PC-3 (cell line): ENCODE measurements around the gene ZSCAN31. TPM values are rescaled to one million over a fixed set of nuclear protein-coding genes. Genes with fewer than 3 reads are reported as not detected.

Experiments
- ATAC-seq: fragments of 200-7000 bp; cut with Tn5 transposase; 2 replicates; pipeline ENCODE4 v1.9.1; 2020; ENCODE audit warnings: mild to moderate bottlenecking, moderate library complexity
- BruUV-seq: library from RNA; stranded (reverse); fragments of 400-500 nt; replicated peaks from 2 replicates; lab custom pipeline; 2021; lab: Mats Ljungman, UMichigan
- CTCF ChIA-PET: fragments of 300-600 bp; sonication (Branson Sonifier 250); formaldehyde crosslinking; loops from one replicate; lab custom pipeline; 2022; ENCODE audit warnings: antibody characterized with exemption; lab: Charles Lee
- POLR2A ChIA-PET: fragments of 300-600 bp; sonication (Branson Sonifier 250); formaldehyde crosslinking; loops from one replicate; lab custom pipeline; 2022; ENCODE audit warnings: antibody characterized with exemption; ENCODE audit not compliant: unreplicated experiment; lab: Charles Lee
- DNase-seq: peaks from one replicate; pipeline ENCODE4 v3.0.0-alpha.2; 2015
- H2AFZ ChIP-seq: fragments of 300-600 bp; sonication (generic); 2 replicates; pipeline ENCODE4 v1.6.0; 2016; ENCODE audit warnings: antibody characterized with exemption, low read length
- H3F3A ChIP-seq: fragments of 300-600 bp; sonication (generic); one replicate; pipeline ENCODE4 v1.6.0; 2017; ENCODE audit warnings: antibody characterized with exemption, low read length, control low read depth, mild to moderate bottlenecking; ENCODE audit not compliant: unreplicated experiment
- H3K27ac ChIP-seq: fragments of 300-600 bp; sonication (generic); 2 replicates; pipeline ENCODE4 v1.5.1; 2016; ENCODE audit warnings: mild to moderate bottlenecking, low read length
- H3K27me3 ChIP-seq: fragments of 300-600 bp; sonication (generic); 2 replicates; pipeline ENCODE4 v1.6.1; 2016; ENCODE audit warnings: low read length, mixed read lengths
- H3K36me3 ChIP-seq: fragments of 300-600 bp; sonication (generic); 2 replicates; pipeline ENCODE4 v1.6.1; 2016; ENCODE audit warnings: low read depth, mixed run types, low read length, mixed read lengths
- H3K4me1 ChIP-seq: fragments of 300-600 bp; sonication (generic); 2 replicates; pipeline ENCODE4 v1.5.1; 2016; ENCODE audit warnings: low read length; ENCODE audit not compliant: insufficient read depth
- H3K4me2 ChIP-seq: fragments of 300-600 bp; sonication (generic); 2 replicates; pipeline ENCODE4 v1.6.0; 2016; ENCODE audit warnings: low read length
- H3K4me3 ChIP-seq: fragments of 300-600 bp; sonication (generic); 2 replicates; pipeline ENCODE4 v1.5.1; 2016; ENCODE audit warnings: mild to moderate bottlenecking, low read length, mixed read lengths
- H3K79me2 ChIP-seq: fragments of 300-600 bp; sonication (generic); 2 replicates; pipeline ENCODE4 v1.6.1; 2017; ENCODE audit warnings: low read length, mixed read lengths
- H3K9ac ChIP-seq: fragments of 300-600 bp; sonication (generic); 2 replicates; pipeline ENCODE4 v1.6.0; 2016; ENCODE audit warnings: mild to moderate bottlenecking, low read length
- H3K9me2 ChIP-seq: fragments of 300-600 bp; sonication (generic); replicated peaks from 2 replicates; pipeline ENCODE4 v1.6.1; 2016; ENCODE audit warnings: mixed run types, low read length, mixed read lengths
- H3K9me3 ChIP-seq: fragments of 300-600 bp; sonication (generic); 2 replicates; pipeline ENCODE4 v1.6.1; 2016; ENCODE audit warnings: low read length, mixed read lengths
- H4K20me1 ChIP-seq: fragments of 300-600 bp; sonication (generic); 2 replicates; pipeline ENCODE4 v1.6.1; 2016; ENCODE audit warnings: low read length, mixed read lengths
- EZH2 ChIP-seq: fragments of 300-600 bp; sonication (generic); IDR thresholded peaks from one replicate; pipeline ENCODE4 v1.6.1; 2017; ENCODE audit warnings: antibody characterized with exemption, mild to moderate bottlenecking, low read length; ENCODE audit not compliant: unreplicated experiment
- EZH2phosphoT487 ChIP-seq: fragments of 300-600 bp; sonication (generic); IDR thresholded peaks from 2 replicates; pipeline ENCODE4 v1.6.1; 2018; ENCODE audit warnings: mild to moderate bottlenecking, antibody characterized with exemption, low read length, borderline replicate concordance
- intact Hi-C: fragments of 100-400 bp; cut with micrococcal nuclease; formaldehyde crosslinking; loops from 2 replicates; pipeline ENCODE4 v1.9.0; 2023
- total RNA-seq: library from RNA; depleted of rRNA; stranded (reverse); fragments of >200 nt; gene quantifications from 2 replicates; pipeline ENCODE4 v1.2.3, GENCODE V29; 2014
- TF ChIP-seq, protein P1 (sequence below): fragments of 300-600 bp; sonication (generic); conservative IDR thresholded peaks from 2 replicates; pipeline ENCODE4 v1.5.1; 2017; ENCODE audit warnings: antibody characterized with exemption, low read depth, mild to moderate bottlenecking, low read length

ZSCAN31 gene
- total RNA-seq, 1 experiment from 2014 or later, result 16.9 TPM

DNA sequence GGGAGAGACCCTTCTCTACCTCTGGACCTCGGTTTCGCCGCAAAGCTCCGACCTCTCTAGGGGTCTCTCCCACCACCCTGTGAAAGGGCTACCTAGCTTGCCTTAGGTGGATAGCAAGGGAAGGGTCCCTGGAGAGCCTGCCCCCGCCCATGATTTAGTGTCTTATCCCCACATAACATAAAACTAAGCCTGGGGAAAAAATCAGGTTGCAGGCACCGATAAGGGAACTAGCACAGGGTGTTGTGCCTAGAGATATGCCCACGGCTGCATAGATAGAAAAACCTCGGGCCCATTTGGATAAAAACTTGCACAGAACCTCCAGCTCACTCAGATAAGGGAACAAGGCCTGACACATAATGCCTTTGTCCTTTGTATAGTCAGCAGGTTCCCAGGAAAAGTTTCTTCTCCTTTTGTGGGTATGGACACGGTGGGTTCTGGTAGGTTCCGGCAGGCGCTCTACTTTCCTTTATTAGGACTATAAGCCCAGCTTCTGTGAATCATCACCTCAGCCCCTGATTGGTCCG, 846 bp downstream of the ZSCAN31 start:
- Histone ChIP-seq H3K36me3 (no peaks in the 10 kb centered on the region), H2AFZ (peak overlapping the region; percentile 86), H3K9ac (no peak overlapping the region), H4K20me1 (no peaks in the 10 kb centered on the region), H3K4me1 (peaks cover 12% of the 10 kb centered on the region), H3K27me3 (no peaks in the 10 kb centered on the region), H3K79me2 (no peaks in the 10 kb centered on the region), H3K27ac (no peak overlapping the region), H3K4me3 (peak overlapping the region; percentile 75), H3K4me2 (peak overlapping the region; percentile 96), H3K9me3 (no peaks in the 10 kb centered on the region), H3F3A (no peaks in the 10 kb centered on the region), H3K9me2 (no peaks in the 10 kb centered on the region)
- DNase-seq (no peak), ATAC-seq (no peak)
- intact Hi-C loops, result loop anchor here (1.0 to 5.0 kb wide), 5 partner anchors 48 to 198 kb away; partner anchors contain the start of genes PGBD1, ZSCAN26 and ZSCAN9
- CTCF ChIA-PET, result interaction anchor here (0.6 to 1.0 kb wide), 3 partner anchors 21 to 117 kb away, joined by 3 to 5 read pairs (median 4); partner anchors contain the start of gene PGBD1
- BruUV-seq, result no TSS peak
- no peak for TF ChIP-seq EZH2phosphoT487
- TF ChIP-seq, protein P1, sequence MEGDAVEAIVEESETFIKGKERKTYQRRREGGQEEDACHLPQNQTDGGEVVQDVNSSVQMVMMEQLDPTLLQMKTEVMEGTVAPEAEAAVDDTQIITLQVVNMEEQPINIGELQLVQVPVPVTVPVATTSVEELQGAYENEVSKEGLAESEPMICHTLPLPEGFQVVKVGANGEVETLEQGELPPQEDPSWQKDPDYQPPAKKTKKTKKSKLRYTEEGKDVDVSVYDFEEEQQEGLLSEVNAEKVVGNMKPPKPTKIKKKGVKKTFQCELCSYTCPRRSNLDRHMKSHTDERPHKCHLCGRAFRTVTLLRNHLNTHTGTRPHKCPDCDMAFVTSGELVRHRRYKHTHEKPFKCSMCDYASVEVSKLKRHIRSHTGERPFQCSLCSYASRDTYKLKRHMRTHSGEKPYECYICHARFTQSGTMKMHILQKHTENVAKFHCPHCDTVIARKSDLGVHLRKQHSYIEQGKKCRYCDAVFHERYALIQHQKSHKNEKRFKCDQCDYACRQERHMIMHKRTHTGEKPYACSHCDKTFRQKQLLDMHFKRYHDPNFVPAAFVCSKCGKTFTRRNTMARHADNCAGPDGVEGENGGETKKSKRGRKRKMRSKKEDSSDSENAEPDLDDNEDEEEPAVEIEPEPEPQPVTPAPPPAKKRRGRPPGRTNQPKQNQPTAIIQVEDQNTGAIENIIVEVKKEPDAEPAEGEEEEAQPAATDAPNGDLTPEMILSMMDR, result no peak
- no peak for TF ChIP-seq EZH2
- POLR2A ChIA-PET, result interaction anchor here (0.6 to 1.2 kb wide), 3 partner anchors 16 to 68 kb away, joined by 3 to 8 read pairs (median 3); partner anchors contain the start of gene ZSCAN26

DNA sequence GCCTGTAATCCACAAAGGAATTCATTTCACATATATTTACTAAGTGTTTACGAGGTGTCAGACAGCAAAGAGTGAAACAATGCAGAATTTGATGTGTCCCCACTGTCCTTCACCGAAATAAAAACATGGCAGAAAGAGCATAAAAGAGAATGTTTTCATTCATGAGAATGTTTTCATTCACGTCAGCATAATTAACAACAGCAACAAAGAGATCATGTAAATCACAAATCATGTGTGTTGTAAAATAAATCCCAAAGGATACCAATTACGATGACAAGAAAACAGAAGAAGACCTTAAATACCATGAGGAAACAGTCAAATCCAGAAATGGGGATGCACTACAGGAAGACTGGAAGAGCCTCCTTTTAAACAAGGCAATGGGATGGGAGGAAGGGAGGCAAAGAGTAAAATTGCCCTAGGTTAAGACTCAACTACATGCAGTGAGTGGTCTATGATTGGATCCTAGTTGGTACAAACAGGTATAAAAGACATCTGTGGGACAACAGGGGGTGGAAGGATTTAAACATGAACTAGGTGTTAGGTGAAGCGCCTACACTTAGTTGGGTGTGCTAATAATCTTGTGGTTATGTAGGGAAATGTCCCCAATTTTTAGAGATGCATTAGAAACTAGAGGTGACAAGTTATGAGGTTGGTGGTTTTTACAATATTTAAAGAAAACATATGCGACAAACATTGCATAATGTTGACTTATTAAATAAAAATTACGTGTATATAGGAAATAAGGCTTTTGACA, 1.5 kb downstream of the ZSCAN31 start:
- ChIA-PET CTCF (no interaction called here), POLR2A (no interaction called here)
- Histone ChIP-seq H3K27ac (no peak overlapping the region), H4K20me1 (no peaks in the 10 kb centered on the region), H3K9me3 (no peaks in the 10 kb centered on the region), H3K4me1 (peaks cover 12% of the 10 kb centered on the region), H3K79me2 (no peaks in the 10 kb centered on the region), H3K9me2 (no peaks in the 10 kb centered on the region), H3K9ac (no peak overlapping the region), H3K36me3 (no peaks in the 10 kb centered on the region), H2AFZ (no peak overlapping the region), H3K4me2 (peak overlapping the region; percentile 96), H3K4me3 (peak overlapping the region; percentile 75; the same call in 1 of the 2 replicates), H3K27me3 (no peaks in the 10 kb centered on the region), H3F3A (no peaks in the 10 kb centered on the region)
- intact Hi-C loops, result loop anchor here (1.0 to 5.0 kb wide), 5 partner anchors 49 to 197 kb away; partner anchors contain the start of genes PGBD1, ZSCAN26 and ZSCAN9
- no TSS peak for BruUV-seq
- no peak for ATAC-seq
- TF ChIP-seq EZH2 (no peak), EZH2phosphoT487 (no peak)
- TF ChIP-seq, protein P1, result no peak
- no peak for DNase-seq
